HepG2 (cell line): Measurements from ENCODE around the gene ZBTB7A. TPM values are rescaled to one million over a fixed set of nuclear protein-coding genes. Genes with fewer than 3 reads are reported as not detected.
A peak's percentile ranks its signal among the peaks of the same experiment; 100 is the strongest.

Experiments
- ATAC-seq: fragments of 200-7000 bp; cut with Tn5 transposase; 3 replicates; pipeline ENCODE4 v1.9.1; 2020; ENCODE audit warnings: mild to moderate bottlenecking, moderate library complexity
- BruUV-seq: library from RNA; stranded (reverse); fragments of 400-500 nt; replicated peaks from 2 replicates; lab custom pipeline; 2021; lab: Mats Ljungman, UMichigan
- CTCF ChIA-PET: fragments of 300-600 bp; formaldehyde crosslinking; extraction: SDS; loops from one replicate; lab custom pipeline; 2021; ENCODE audit warnings: low total read pairs, inconsistent platforms, low intra/inter-chr PET ratio; lab: Yijun Ruan, JAX
- POLR2A ChIA-PET: fragments of 350-600 bp; sonication (Branson Sonifier 250); formaldehyde crosslinking; loops from one replicate; lab custom pipeline; 2020; ENCODE audit warnings: antibody characterized with exemption, inconsistent platforms; lab: Yijun Ruan, JAX
- DNase-seq: peaks from one replicate; pipeline ENCODE4 v3.0.0-alpha.2; 2015; ENCODE audit warnings: low spot score
- FAIRE-seq: peaks from 3 replicates; lab custom pipeline; 2011; peaks lifted over from hg19 to GRCh38; lab: Jason Lieb, UNC
- H2AFZ ChIP-seq: one replicate; pipeline ENCODE4 v1.6.1; 2011; ENCODE audit warnings: low read length, inconsistent platforms
- H3K27ac ChIP-seq: fragments of 300-600 bp; 3 replicates; pipeline ENCODE4 v1.8.0; 2011; ENCODE audit warnings: mixed run types, mild to moderate bottlenecking, mixed read lengths, low read length, inconsistent platforms; ENCODE audit not compliant: insufficient read depth; ENCODE audit errors: extremely low read length
- H3K27me3 ChIP-seq, 2 experiments: fragments of 200-600 bp in 1 of 2; 2 replicates in 1 of 2; 3 replicates in 1 of 2; pipeline versions ENCODE4 v1.6.0 to v1.8.0; 2011; ENCODE audit warnings: low read length in 2 of 2, mild to moderate bottlenecking in 2 of 2, moderate library complexity in 2 of 2, inconsistent platforms in 1 of 2; ENCODE audit not compliant: insufficient read depth in 2 of 2, control insufficient read depth in 1 of 2
- H3K36me3 ChIP-seq, 2 experiments: fragments of 200-600 bp in 1 of 2; replicated peaks in 1 of 2; 2 replicates in 1 of 2; 3 replicates in 1 of 2; pipeline versions ENCODE4 v1.5.1 to v1.8.0; 2011; ENCODE audit warnings: low read length in 2 of 2, inconsistent platforms in 1 of 2; ENCODE audit not compliant: insufficient read depth in 2 of 2, control insufficient read depth in 1 of 2
- H3K4me1 ChIP-seq: 2 replicates; pipeline ENCODE4 v1.5.1; 2012; ENCODE audit warnings: low read length, inconsistent platforms; ENCODE audit not compliant: insufficient read depth
- H3K4me2 ChIP-seq: 2 replicates; pipeline ENCODE4 v1.6.0; 2011; ENCODE audit warnings: low read depth, low read length, inconsistent platforms
- H3K4me3 ChIP-seq, 3 experiments: fragments of 200-600 bp in 1 of 3; sonication (generic), shearing (Covaris generic) in 1 of 3; replicated peaks in 1 of 3; 2 replicates each; pipeline ENCODE4 v1.5.1; 2011 to 2016; ENCODE audit warnings: low read length in 3 of 3, inconsistent platforms in 2 of 3, low read depth in 2 of 3, mild to moderate bottlenecking in 2 of 3, control low read depth in 1 of 3, mixed read lengths in 1 of 3; ENCODE audit not compliant: insufficient read depth in 1 of 3
- H3K79me2 ChIP-seq: one replicate; pipeline ENCODE4 v1.6.1; 2011; ENCODE audit warnings: low read length, inconsistent platforms; ENCODE audit not compliant: insufficient read depth
- H3K9ac ChIP-seq: 2 replicates; pipeline ENCODE4 v1.6.0; 2011; ENCODE audit warnings: mild to moderate bottlenecking, low read depth, low read length, inconsistent platforms; ENCODE audit not compliant: insufficient read depth
- H3K9me3 ChIP-seq: 2 replicates; pipeline ENCODE4 v1.5.1; 2012; ENCODE audit warnings: mild to moderate bottlenecking, low read length
- H4K20me1 ChIP-seq: 2 replicates; pipeline ENCODE4 v1.6.0; 2011; ENCODE audit warnings: inconsistent platforms, mild to moderate bottlenecking, low read length, moderate library complexity; ENCODE audit not compliant: insufficient read depth
- AGO1 ChIP-seq: fragments of 200-400 bp; formaldehyde crosslinking; IDR thresholded peaks from 2 replicates; pipeline ENCODE4 v1.6.1; 2017; ENCODE audit warnings: mild to moderate bottlenecking, low read depth, low read length, moderate library complexity; ENCODE audit not compliant: poor library complexity, severe bottlenecking
- AGO2 ChIP-seq: fragments of 200-400 bp; formaldehyde crosslinking; optimal IDR thresholded peaks from 2 replicates; pipeline ENCODE3; 2017; ENCODE audit warnings: mild to moderate bottlenecking, low read depth, low read length, moderate library complexity
- CHCHD3 ChIP-seq: sonication (generic); formaldehyde crosslinking; IDR thresholded peaks from 2 replicates; pipeline ENCODE4 v1.8.0; 2022; ENCODE audit warnings: mild to moderate bottlenecking, missing genetic modification reagents, moderate library complexity
- GABPB1 ChIP-seq: IDR thresholded peaks from 2 replicates; pipeline ENCODE4 v1.6.1; 2016; ENCODE audit warnings: mild to moderate bottlenecking, missing genetic modification reagents, moderate library complexity, missing compliant biosample characterization
- MAFG ChIP-seq: sonication (generic); formaldehyde crosslinking; IDR thresholded peaks from 2 replicates; pipeline ENCODE4 v1.5.1; 2020; ENCODE audit warnings: mild to moderate bottlenecking, missing genetic modification reagents
- RBM22 ChIP-seq: fragments of 200-400 bp; formaldehyde crosslinking; optimal IDR thresholded peaks from 2 replicates; pipeline ENCODE3; 2017; ENCODE audit warnings: mild to moderate bottlenecking, low read length, moderate library complexity
- ZFX ChIP-seq: sonication (generic); formaldehyde crosslinking; IDR thresholded peaks from 2 replicates; pipeline ENCODE4 v1.4.0; 2020; ENCODE audit warnings: mild to moderate bottlenecking, low read depth, missing genetic modification reagents, moderate library complexity
- ZNF292 ChIP-seq: sonication (generic); formaldehyde crosslinking; IDR thresholded peaks from 2 replicates; pipeline ENCODE4 v1.8.1; 2022; ENCODE audit warnings: mild to moderate bottlenecking, low read depth, missing genetic modification reagents, borderline replicate concordance
- ZNF431 ChIP-seq: sonication (generic); formaldehyde crosslinking; IDR thresholded peaks from 2 replicates; pipeline ENCODE4 v1.9.0; 2022; ENCODE audit warnings: missing genetic modification reagents, low read depth, mild to moderate bottlenecking, borderline replicate concordance
- ZNF589 ChIP-seq: sonication (generic); formaldehyde crosslinking; conservative IDR thresholded peaks from 2 replicates; pipeline ENCODE4 v1.8.0; 2022; ENCODE audit warnings: mild to moderate bottlenecking, moderate library complexity, missing genetic modification reagents
- ZNF768 ChIP-seq: sonication (generic); formaldehyde crosslinking; IDR thresholded peaks from 2 replicates; pipeline ENCODE4 v1.4.0; 2020; ENCODE audit warnings: missing genetic modification reagents
- WGBS: methylation state at CpG from one replicate; pipeline ENCODE4 v1.1.6; 2017; ENCODE audit warnings: low lambda C conversion rate; 5-methylcytosine and 5-hydroxymethylcytosine counted together
- in situ Hi-C: cut with HindIII; loops from 2 replicates; pipeline ENCODE4 v1.10.0; 2017; ENCODE audit warnings: low pct_unique_long_range_greater_than_20kb; ENCODE audit not compliant: extremely low pct_ligation_motif_present
- intact Hi-C: fragments of 100-400 bp; cut with micrococcal nuclease; formaldehyde crosslinking; loops from one replicate; pipeline ENCODE4 v1.10.0; 2022; ENCODE audit not compliant: unreplicated experiment
- polyA plus RNA-seq, 8 experiments: library from polyadenylated mRNA; depleted of rRNA in 3 of 8; stranded (reverse) in 7 of 8; unstranded in 1 of 8; fragments of >200 nt; fragmentation: Illumina TruSeq in 4 of 8; extraction: Trizol in 4 of 8; gene quantifications; 2 replicates each; pipeline versions ENCODE4 v1.2.1 to v1.2.3, GENCODE V29; 2011 to 2016; ENCODE audit warnings: low read depth in 4 of 8, missing spikeins in 1 of 8, mixed read lengths in 1 of 8; ENCODE audit not compliant: insufficient read depth in 1 of 8
- total RNA-seq, 5 experiments: library from RNA; depleted of rRNA; stranded (reverse); fragments of >200 nt; fragmentation: Illumina TruSeq; extraction: Trizol; gene quantifications; 2 replicates each; pipeline ENCODE4 v1.2.3, GENCODE V29; 2016; ENCODE audit warnings: low read depth in 1 of 5

The ZBTB7A gene
- total and polyA plus RNA-seq, 2 of the 13 experiments (the other 11 are each of a cell fraction or from before 2014, with no cell fraction given), result 3.6 to 4.0 TPM

DNA sequence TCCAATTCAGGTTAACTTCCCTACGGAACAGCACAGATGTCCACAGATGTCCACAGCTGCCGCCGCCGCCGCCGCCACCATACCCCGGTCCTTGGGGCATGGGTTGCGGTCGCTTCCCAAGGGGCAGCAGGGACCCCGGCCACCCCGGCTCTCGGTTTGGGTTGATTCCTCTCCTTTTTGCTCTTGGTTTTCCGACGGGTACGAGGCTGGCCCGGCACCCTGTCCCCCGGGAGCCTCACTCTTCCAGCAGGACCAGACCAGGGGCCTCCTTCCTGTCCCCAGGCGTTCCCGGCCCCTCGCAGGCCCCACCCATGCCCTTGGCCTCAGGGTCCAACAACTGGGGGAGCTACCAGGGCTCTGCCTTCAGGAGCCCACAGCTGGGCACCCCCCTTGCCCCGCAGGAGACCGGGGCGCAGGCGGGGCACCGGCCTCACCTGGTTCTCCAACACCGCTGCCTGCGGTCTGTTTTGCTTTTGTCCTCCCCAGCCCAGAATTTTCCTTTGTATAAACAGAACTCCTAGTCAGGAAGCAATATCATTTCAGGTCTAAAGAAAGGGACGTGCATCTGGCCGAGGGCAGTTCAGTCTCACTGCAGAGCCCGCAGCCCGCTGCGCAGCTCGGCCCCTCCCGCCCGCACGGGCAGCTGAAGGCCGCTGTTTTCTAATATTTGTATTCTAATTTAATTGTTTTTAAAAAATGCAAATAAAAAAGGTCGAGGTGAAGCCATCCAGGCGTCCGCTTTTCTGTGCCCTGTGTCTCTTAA lies 27.9 kb downstream of the ZBTB7A start:
- 95% methylated on average over 36 of the region's 40 CpGs for WGBS
- Histone ChIP-seq H3K4me3 (no peak overlapping the region), H3K27me3 (no peaks in the 10 kb centered on the region; a peak in 1 of 5 replicates), H3K4me1 (no peaks in the 10 kb centered on the region; the same call in 1 of the 2 replicates), H3K36me3 (peaks cover 14 to 20% of the 10 kb centered on the region in 2 experiments; a peak in 4 of 5 replicates), H3K79me2 (no peaks in the 10 kb centered on the region), H2AFZ (no peak overlapping the region), H3K4me2 (no peak overlapping the region), H3K9me3 (no peaks in the 10 kb centered on the region), H4K20me1 (no peaks in the 10 kb centered on the region), H3K27ac (no peak overlapping the region), H3K9ac (no peak overlapping the region)
- in situ Hi-C loops (no loop called here), intact Hi-C loops (no loop called here)
- ChIA-PET CTCF (no interaction called here), POLR2A (no interaction called here)
- no TSS peak for BruUV-seq
- DNase-seq (no peak), ATAC-seq (no peak), FAIRE-seq (no peak)
- TF ChIP-seq CHCHD3 (CRISPR knock-in tag), result no peak
- TF ChIP-seq MAFG (CRISPR knock-in tag), result no peak
- no peak for TF ChIP-seq ZFX (CRISPR knock-in tag)
- TF ChIP-seq ZNF768 (CRISPR knock-in tag), result peak; percentile 27; the same call in 1 of the 2 replicates
- TF ChIP-seq ZNF431 (CRISPR knock-in tag), result no peak
- TF ChIP-seq ZNF589 (CRISPR knock-in tag), result no peak
- TF ChIP-seq AGO1, result peak; percentile 80
- TF ChIP-seq RBM22, result peak; percentile 75
- 0 out of 2 replicates have a peak, but pooled peaks have one; percentile 11 for TF ChIP-seq GABPB1
- TF ChIP-seq ZNF292 (CRISPR knock-in tag), result no peak
- TF ChIP-seq AGO2, result peak; percentile 80
